ENCODE measurements around the gene PLCB2. TPM values are rescaled to one million over a fixed set of nuclear protein-coding genes. Genes with fewer than 3 reads are reported as not detected.

The PLCB2 gene
- total RNA-seq, 1 donor from 2014 or later = 0.81 TPM

DNA sequence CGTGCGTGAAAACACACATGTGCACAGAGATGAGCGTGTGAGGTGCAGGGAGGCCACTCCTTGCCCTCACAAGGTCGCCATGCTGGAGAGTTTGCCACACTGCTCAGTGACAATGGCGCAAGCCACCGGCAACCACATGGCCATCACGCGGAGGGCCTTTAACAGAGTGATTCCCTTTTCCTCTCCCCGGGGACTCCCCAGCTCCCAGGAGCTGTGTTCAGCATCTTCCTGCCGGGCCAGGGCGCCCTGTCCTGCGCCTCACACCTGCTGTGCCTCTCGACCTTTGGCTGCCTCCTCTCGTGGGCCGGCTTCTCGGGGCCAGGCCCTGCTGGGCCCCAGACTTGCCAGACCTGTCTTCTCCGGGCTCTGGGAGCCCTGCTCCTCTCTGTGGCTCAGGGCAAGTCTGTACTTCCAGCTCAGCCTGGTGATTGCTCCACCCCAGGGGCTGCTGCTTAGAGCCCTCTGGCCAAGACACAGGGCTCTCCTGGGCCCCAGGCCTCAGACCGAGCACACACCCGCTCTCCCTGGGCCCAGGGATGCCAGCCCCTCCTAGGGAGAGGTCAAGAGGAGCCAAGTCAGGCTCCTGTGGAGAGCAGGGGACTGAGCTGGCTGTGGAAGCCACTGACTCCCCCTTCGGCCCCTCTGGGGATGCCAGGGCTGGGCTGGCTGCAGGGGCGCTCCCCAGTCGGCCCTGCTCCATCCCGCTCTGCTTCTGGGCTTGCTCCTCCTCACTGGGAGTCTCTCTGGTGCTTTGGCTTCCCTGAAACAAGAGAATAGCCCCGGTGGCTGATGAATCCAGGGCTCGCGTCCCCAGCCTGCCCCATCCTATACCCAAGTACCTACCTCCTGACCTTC, 27.4 kb upstream of the PLCB2 start:
- TF ChIP-seq, protein P1, sequence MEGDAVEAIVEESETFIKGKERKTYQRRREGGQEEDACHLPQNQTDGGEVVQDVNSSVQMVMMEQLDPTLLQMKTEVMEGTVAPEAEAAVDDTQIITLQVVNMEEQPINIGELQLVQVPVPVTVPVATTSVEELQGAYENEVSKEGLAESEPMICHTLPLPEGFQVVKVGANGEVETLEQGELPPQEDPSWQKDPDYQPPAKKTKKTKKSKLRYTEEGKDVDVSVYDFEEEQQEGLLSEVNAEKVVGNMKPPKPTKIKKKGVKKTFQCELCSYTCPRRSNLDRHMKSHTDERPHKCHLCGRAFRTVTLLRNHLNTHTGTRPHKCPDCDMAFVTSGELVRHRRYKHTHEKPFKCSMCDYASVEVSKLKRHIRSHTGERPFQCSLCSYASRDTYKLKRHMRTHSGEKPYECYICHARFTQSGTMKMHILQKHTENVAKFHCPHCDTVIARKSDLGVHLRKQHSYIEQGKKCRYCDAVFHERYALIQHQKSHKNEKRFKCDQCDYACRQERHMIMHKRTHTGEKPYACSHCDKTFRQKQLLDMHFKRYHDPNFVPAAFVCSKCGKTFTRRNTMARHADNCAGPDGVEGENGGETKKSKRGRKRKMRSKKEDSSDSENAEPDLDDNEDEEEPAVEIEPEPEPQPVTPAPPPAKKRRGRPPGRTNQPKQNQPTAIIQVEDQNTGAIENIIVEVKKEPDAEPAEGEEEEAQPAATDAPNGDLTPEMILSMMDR (conservative IDR thresholded peaks at IDR 0.05; ENCODE audit: low read depth, low read length) = no peak
- DNase-seq (ENCODE audit: low read depth) = no peak
- H3K4me3 ChIP-seq (ENCODE audit: low read depth, low read length) = no peak overlapping the region

DNA sequence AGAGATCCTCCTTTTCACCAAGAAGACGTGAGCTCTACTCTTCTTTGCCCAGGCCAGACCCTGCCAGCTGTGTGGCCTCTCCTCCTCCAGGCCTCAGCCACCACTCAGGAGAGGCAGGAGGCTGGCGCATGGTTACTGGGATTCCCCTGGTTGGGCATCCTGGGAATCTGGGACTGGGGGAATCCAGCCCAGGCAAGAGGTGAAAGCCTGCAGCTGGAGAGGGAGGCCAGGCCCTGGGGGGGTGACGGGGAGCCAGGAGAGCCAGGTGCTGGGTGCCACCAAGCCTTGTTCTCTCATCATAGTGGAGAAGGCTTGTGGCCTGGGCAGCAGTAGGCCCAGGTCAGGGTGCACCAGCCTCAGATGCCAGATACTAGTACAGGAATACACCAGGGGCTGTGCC, 26.8 kb upstream of the PLCB2 start:
- H3K4me3 ChIP-seq (ENCODE audit: low read depth, low read length) = no peak overlapping the region
- DNase-seq (ENCODE audit: low read depth) = no peak
- TF ChIP-seq, protein P1 (conservative IDR thresholded peaks at IDR 0.05; ENCODE audit: low read depth, low read length) = no peak

DNA sequence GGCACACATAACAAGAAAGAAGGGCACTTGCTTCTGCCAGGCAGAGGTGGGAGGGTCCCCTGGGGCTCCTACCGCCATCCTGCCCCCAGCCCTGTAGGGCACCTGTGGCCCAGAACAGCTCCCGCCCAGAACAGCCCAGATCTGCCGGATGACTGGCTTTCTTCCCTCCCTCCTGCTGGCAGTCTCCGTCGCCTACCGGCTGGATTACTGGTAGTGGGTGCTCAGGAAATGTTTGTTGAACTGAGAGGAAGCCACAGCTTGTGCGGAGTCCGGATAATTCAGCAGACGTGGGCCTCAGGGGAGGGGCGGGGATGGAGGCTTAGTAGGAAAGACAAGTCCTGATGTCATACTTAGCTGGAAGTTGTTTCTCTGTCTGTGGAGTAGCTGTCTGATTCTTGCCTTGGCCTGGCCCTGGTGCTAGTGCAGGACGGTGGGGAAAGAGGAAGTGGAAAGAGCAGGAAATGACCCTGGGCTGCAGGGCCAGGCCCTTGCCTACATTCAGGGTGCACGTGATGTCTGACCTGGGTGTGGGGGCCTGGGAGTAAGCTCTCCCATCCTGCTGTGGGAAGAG, 26.3 kb upstream of the PLCB2 start:
- no peak for DNase-seq (ENCODE audit: low read depth)
- TF ChIP-seq, protein P1 (conservative IDR thresholded peaks at IDR 0.05; ENCODE audit: low read depth, low read length) = no peak
- no peak overlapping the region for H3K4me3 ChIP-seq (ENCODE audit: low read depth, low read length)

DNA sequence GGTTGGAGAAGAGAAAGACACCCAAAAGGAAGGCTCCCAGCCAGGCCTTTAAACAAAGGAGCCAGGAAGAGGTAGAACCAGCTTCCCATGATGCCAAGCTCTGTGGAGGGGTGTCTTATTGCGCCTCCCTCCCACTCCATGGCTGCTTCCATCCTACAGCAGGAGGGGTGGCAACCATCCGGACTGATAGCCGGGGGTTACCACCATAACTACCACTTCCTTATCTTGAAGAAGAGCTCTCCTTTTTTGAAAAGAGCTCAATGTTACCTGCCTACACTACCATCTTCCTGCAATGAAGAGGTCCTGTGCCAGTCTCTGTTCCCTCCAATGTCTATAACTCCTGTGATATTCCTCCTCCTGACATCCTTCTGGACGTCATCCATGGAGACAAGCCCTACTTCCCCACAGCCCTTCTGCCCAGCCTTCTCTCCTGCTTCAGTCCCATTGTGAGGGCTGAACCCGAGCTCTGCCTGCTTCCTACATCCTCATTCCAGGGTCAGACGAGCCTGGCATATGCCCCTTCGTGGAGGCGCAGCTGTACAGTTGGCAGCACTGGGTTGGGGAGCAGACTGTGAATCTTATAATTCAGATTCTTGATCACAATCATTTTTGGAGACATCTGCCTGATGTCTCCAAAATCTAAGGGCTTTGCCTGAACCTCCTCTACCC, 24.5 kb upstream of the PLCB2 start:
- no peak overlapping the region for H3K4me3 ChIP-seq (ENCODE audit: low read depth, low read length)
- TF ChIP-seq, protein P1 (conservative IDR thresholded peaks at IDR 0.05; ENCODE audit: low read depth, low read length) = no peak
- DNase-seq (ENCODE audit: low read depth) = no peak

DNA sequence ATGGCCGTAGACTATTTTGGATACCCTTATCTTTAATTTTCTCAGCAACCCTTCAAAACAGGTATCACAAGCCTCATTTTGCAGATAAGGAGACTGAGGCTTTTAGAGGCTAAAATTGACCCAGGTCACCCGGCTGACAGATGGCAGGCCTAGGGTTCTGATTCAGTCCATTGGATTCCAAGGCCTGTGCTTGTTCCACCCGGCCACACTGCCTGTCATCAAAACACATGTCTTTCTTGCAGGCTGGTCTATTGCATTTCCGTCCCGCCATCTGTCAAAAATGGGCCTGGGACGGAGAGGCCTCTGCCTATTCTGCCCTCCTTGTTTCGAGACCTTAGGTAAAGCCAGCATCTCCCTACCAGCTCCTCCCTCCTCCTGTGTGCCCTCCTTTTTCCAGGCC, 23.9 kb upstream of the PLCB2 start:
- DNase-seq (ENCODE audit: low read depth) = no peak
- TF ChIP-seq, protein P1 (conservative IDR thresholded peaks at IDR 0.05; ENCODE audit: low read depth, low read length) = no peak
- no peak overlapping the region for H3K4me3 ChIP-seq (ENCODE audit: low read depth, low read length)

DNA sequence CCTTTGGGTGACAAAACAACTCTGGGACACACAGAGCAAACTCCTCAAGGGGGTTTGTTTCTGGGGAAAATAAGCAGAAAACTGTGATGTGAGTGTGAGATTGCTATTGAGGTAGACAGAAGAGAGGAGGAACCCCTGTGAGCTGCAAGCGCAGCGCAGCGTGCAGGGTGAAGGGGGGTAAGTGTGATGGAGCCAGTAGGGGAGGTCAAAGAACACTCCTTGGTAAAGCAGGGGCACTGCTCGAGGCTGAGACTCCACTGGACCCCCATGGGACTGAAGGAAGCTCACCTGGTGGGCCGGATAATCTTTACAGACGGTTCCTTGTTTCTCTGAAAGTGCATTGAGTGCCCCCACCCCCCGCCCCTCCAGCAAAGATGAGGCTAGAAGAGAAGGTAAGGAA, 23.3 kb upstream of the PLCB2 start:
- TF ChIP-seq, protein P1 (conservative IDR thresholded peaks at IDR 0.05; ENCODE audit: low read depth, low read length) = no peak
- no peak overlapping the region for H3K4me3 ChIP-seq (ENCODE audit: low read depth, low read length)
- DNase-seq (ENCODE audit: low read depth) = no peak
